Fibroblast of pulmonary artery (primary cell): ENCODE data around the gene LENEP.

Experiments used
- DNase-seq: peaks from one replicate; pipeline ENCODE4 v3.0.0-alpha.2; 2010; ENCODE audit warnings: low read depth
- H3K4me3 ChIP-seq: replicated peaks from 2 replicates; pipeline ENCODE4 v1.5.1; 2011; ENCODE audit warnings: low read depth, mild to moderate bottlenecking, control low read depth, low read length, moderate library complexity
- TF ChIP-seq, protein P1 (sequence below): IDR thresholded peaks from 2 replicates; pipeline ENCODE4 v1.5.1; 2011; ENCODE audit warnings: mild to moderate bottlenecking, control low read depth, low read length, inconsistent platforms; ENCODE audit errors: missing control alignments

LENEP gene

DNA sequence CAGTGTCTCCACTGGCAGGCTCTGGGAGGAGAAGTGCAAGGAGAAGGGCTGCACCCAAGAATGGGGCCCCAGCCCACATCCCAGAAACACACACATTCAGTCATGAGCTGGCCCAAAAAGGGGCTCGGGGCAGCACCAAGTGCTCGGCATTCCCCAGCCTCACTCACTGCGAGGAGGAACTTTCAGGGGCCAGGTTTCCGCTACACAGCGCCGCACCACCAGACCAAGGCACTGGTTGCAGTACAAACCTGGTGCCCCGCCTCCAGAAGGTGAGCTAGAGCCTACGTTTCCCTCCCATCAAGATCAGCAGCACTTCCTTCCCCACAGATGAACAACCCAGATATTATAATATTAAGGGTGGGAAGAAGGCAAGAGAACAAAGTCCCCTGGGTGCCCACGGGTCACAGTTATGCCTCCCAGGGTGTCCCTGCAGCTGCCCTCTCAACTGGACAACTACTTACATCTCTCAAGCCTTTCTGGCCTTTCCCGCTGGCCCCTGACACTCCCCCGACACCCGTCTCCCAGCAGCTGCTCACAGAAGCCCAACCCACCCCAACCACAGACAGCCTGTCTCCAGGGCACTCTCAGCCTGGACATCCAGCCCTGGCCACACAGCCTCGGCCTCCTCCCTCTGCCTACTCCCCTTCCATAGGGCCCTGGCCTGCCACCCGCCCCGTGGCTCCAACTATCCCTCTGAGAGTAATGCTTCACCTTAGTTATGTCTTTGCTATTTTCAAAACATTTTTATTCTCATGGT lies 41.3 kb upstream of the LENEP start:
- no peak for DNase-seq
- no peak overlapping the region for H3K4me3 ChIP-seq
- TF ChIP-seq, protein P1, sequence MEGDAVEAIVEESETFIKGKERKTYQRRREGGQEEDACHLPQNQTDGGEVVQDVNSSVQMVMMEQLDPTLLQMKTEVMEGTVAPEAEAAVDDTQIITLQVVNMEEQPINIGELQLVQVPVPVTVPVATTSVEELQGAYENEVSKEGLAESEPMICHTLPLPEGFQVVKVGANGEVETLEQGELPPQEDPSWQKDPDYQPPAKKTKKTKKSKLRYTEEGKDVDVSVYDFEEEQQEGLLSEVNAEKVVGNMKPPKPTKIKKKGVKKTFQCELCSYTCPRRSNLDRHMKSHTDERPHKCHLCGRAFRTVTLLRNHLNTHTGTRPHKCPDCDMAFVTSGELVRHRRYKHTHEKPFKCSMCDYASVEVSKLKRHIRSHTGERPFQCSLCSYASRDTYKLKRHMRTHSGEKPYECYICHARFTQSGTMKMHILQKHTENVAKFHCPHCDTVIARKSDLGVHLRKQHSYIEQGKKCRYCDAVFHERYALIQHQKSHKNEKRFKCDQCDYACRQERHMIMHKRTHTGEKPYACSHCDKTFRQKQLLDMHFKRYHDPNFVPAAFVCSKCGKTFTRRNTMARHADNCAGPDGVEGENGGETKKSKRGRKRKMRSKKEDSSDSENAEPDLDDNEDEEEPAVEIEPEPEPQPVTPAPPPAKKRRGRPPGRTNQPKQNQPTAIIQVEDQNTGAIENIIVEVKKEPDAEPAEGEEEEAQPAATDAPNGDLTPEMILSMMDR = no peak

DNA sequence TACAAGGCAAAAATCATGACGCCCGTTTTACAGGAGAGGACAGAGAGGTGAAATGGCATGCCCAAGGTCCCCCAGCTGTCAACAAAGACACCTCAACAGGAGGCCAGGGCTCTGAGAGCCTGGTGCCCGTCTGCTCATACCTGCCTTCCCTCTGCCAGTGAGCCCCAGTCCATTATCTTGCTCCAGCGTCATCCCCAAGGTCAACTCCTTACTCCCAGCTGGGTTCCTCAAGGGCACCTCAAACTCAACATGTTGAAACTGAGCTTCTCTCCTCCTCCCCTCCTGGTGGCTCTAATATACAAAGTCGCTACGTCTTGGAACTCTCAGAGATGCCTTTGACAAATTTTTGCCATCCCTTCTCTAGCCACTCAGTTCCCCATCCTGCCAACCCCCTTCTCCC lies 40.7 kb upstream of the LENEP start:
- DNase-seq = no peak
- H3K4me3 ChIP-seq = no peak overlapping the region
- TF ChIP-seq, protein P1 = no peak

DNA sequence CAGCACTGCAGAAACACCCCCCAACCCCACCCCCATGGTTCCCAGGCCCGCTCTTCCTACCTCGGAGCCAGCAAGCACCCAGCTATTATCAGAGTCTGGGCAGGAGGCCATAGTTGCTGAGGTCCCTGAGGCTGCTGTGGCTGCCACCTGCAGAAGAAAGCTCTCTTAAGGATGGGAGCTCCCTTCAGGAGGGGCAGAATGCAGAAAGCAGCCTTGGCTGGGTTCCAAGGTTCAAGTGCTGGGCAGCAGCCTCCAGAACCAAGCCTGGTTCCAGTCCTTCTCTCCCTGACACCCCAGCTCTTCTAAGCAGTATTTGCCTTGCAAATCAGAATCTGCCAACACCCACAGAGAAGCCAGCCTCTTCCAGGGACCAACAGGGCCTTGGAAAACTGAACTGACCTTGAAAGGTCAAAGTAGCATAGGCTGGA lies 39.8 kb upstream of the LENEP start:
- TF ChIP-seq, protein P1 = no peak
- H3K4me3 ChIP-seq = no peak overlapping the region

DNA sequence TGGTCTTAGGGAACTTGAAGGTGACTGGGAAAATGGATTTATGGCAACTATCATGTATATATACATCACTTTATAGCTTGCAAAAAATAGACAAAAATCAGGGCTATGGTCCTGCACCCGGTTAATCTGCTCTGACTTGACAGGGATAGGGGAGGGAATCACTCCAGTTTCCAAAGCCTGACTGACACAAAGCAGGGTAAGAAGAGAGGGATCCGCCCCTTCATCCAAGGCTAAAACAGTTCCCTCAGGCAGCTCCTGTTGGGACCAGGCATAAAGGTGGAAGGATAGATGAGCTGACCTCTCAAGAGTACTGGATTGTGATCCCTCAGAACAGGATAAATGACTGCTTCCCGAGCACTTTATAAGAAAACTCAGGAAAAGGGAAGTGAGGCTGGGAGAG lies 38.8 kb upstream of the LENEP start:
- no peak overlapping the region for H3K4me3 ChIP-seq
- TF ChIP-seq, protein P1 = no peak
- DNase-seq = no peak

More for the DNA sequence above, 39.8 kb upstream of the LENEP start:
- no peak for DNase-seq

DNA sequence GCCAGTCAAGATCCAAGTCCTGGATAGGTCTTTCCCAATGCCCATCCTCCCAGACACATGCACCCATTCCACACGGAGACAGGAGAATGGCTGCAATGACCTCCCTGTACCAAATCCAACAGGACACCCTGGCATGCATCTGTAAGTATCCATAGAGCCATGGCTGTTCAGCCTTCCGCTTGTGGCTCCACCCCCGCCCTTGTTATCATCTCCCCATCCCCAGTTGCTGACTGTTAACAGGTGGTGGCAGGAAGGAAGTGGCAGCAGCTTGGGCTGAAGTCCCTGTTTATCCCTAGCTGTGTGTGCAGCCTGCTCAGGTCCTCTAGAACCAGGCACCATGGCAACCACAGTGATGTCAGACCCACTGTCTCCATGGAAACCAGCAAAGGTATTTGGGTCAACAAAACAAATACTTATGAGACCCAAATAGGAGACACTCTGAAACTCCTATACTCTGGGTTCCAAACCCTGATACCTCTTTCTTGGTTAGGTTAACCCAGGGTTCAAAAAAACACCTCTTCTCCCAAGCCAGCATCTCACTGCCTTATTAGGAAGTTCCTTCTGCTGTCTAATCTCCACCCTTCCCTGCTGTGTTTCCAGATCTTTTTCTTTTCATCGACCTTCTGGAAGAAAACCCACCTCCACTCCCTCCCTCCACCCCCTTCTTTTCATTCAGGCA lies 38.2 kb upstream of the LENEP start:
- TF ChIP-seq, protein P1 = no peak
- DNase-seq = peak; percentile 88
- peak overlapping the region; percentile 80 for H3K4me3 ChIP-seq

DNA sequence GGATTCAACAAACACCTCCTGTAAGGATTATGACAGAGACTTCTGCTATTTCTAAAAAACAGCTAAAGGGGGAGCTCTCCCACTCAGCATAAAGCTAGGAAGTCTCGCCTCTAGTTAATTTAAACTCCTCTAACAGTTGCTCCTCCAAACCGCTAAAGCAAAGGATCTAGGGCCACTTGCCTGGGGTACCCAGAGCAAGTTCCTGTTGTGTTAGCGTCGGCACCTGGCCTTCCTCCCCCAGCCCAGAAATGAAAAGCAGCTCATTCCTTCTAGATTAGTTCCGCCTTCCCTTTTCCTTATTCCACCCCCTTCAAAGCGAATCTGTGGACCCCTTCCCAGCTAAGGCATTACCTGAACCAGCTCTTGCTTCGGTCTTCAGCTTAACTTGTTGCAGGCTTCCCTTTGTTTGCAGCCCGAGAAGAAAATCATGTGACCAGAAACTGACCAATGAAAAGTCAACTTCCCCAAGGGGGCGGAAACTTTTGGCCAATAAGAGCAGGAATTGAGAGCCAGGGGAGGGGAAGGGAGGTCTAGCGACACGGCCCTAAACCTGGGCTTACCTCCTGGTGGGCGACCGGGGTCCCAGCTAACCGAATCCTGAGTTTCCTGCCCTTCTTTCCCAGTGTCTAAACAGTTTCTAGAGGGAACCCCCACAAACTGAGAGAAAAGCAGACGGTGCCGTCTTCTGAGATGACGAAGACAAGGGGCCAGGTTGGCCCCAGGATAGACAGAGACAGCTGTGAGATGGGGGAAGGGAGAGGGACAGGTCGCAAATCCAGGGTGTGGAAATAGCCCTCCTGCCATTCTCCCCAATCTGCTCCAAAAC lies 37.5 kb upstream of the LENEP start, which contains the start of gene PBXIP1:
Gene PBXIP1, minus strand, starts transcription at position 382 of the 826 bp plus-strand sequence. CDS start 2,378 bp downstream, outside the sequence.
- DNase-seq = peak; percentile 92
- TF ChIP-seq, protein P1 = peak; percentile 46
- peak within 1 kb of the TSS; percentile 80 for H3K4me3 ChIP-seq
